ENCODE measurements around the gene PPM1H.

PPM1H gene

GRCh38 chr12:62802984-62803383 is 132.0 kb downstream of the PPM1H start:
- H2BK15ac ChIP-seq (ENCODE audit: low read depth, poor library complexity, severe bottlenecking), result no peak overlapping the region
- WGBS, result 80% methylated on average over 2 of the region's 4 CpGs

GRCh38 chr12:62802321-62802720 is 132.6 kb downstream of the PPM1H start:
- Histone ChIP-seq H2AK5ac (ENCODE audit: low read length, severe bottlenecking) (no peak overlapping the region), H3K4me3 (ENCODE audit: insufficient read depth in 1 of 2, low read depth in 1 of 2, low read length in 2 of 2) (no peak overlapping the region), H2BK15ac (ENCODE audit: low read depth, poor library complexity, severe bottlenecking) (no peak overlapping the region), H3K27me3 (ENCODE audit: control insufficient read depth in 1 of 2, insufficient read depth in 1 of 2, low read length in 2 of 2) (no peaks in the 10 kb centered on the region), H3K36me3 (ENCODE audit: control insufficient read depth in 1 of 2, insufficient read depth in 2 of 2, low read depth in 1 of 2, low read length in 2 of 2) (peaks cover 0 to 13% of the 10 kb centered on the region in 2 experiments), H3K9me3 (ENCODE audit: control insufficient read depth, low read length) (no peaks in the 10 kb centered on the region), H2BK120ac (ENCODE audit: low read depth, low read length) (no peak overlapping the region), H3K18ac (ENCODE audit: low read depth in 1 of 2, low read length in 2 of 2) (no peak overlapping the region), H3K23ac (ENCODE audit: low read length in 2 of 2) (no peak overlapping the region), H3K4me1 (ENCODE audit: control insufficient read depth, insufficient read depth, low read depth, low read length) (peaks cover 4% of the 10 kb centered on the region), H3K4me2 (ENCODE audit: low read length, poor library complexity, severe bottlenecking) (no peak overlapping the region), H3K9ac (ENCODE audit: low read length) (no peak overlapping the region), H3K14ac (ENCODE audit: low read length in 2 of 2) (no peak overlapping the region), H3K79me1 (replicated peaks; ENCODE audit: low read length, poor library complexity, severe bottlenecking) (peaks cover 4% of the 10 kb centered on the region), H3K27ac (ENCODE audit: low read length, poor library complexity, severe bottlenecking) (no peak overlapping the region), H2BK12ac (ENCODE audit: low read length in 2 of 2) (no peak overlapping the region), H2AFZ (ENCODE audit: low read depth, low read length) (no peak overlapping the region), H3K4ac (ENCODE audit: low read depth in 1 of 2, low read length in 2 of 2) (no peak overlapping the region), H2BK5ac (ENCODE audit: low read depth, low read length, poor library complexity, severe bottlenecking) (no peak overlapping the region), H4K8ac (ENCODE audit: low read length) (no peak overlapping the region), H4K91ac (ENCODE audit: low read length) (no peak overlapping the region)
- 94% methylated on average over 7 of the region's 7 CpGs for WGBS
- DNase-seq, result no peak

More at GRCh38 chr12:62802984-62803383, 132.0 kb downstream of the PPM1H start:
- no peak overlapping the region for H3K4me2 ChIP-seq (ENCODE audit: low read length, poor library complexity, severe bottlenecking)
- H2AK5ac ChIP-seq (ENCODE audit: low read length, severe bottlenecking), result no peak overlapping the region
- no peak overlapping the region for H3K4me3 ChIP-seq (ENCODE audit: insufficient read depth in 1 of 2, low read depth in 1 of 2, low read length in 2 of 2)
- H3K79me1 ChIP-seq (replicated peaks; ENCODE audit: low read length, poor library complexity, severe bottlenecking), result peaks cover 4% of the 10 kb centered on the region
- no peak overlapping the region for H3K27ac ChIP-seq (ENCODE audit: low read length, poor library complexity, severe bottlenecking)
- H3K23ac ChIP-seq (ENCODE audit: low read length in 2 of 2), result no peak overlapping the region
- H3K4ac ChIP-seq (ENCODE audit: low read depth in 1 of 2, low read length in 2 of 2), result no peak overlapping the region
- no peak overlapping the region for H2BK5ac ChIP-seq (ENCODE audit: low read depth, low read length, poor library complexity, severe bottlenecking)
- no peak overlapping the region for H4K91ac ChIP-seq (ENCODE audit: low read length)
- peaks cover 4% of the 10 kb centered on the region for H3K4me1 ChIP-seq (ENCODE audit: control insufficient read depth, insufficient read depth, low read depth, low read length)
- H2BK12ac ChIP-seq (ENCODE audit: low read length in 2 of 2), result no peak overlapping the region
- H2AFZ ChIP-seq (ENCODE audit: low read depth, low read length), result no peak overlapping the region
- DNase-seq, result no peak
- H3K36me3 ChIP-seq (ENCODE audit: control insufficient read depth in 1 of 2, insufficient read depth in 2 of 2, low read depth in 1 of 2, low read length in 2 of 2), result peaks cover 0 to 13% of the 10 kb centered on the region in 2 experiments
- no peak overlapping the region for H3K18ac ChIP-seq (ENCODE audit: low read depth in 1 of 2, low read length in 2 of 2)
- no peaks in the 10 kb centered on the region for H3K9me3 ChIP-seq (ENCODE audit: control insufficient read depth, low read length)
- no peak overlapping the region for H4K8ac ChIP-seq (ENCODE audit: low read length)
- H3K27me3 ChIP-seq (ENCODE audit: control insufficient read depth in 1 of 2, insufficient read depth in 1 of 2, low read length in 2 of 2), result no peaks in the 10 kb centered on the region
- no peak overlapping the region for H2BK120ac ChIP-seq (ENCODE audit: low read depth, low read length)
- no peak overlapping the region for H3K9ac ChIP-seq (ENCODE audit: low read length)
- no peak overlapping the region for H3K14ac ChIP-seq (ENCODE audit: low read length in 2 of 2)

- H3K9ac ChIP-seq (ENCODE audit: low read length), result no peak overlapping the region
- H4K8ac ChIP-seq (ENCODE audit: low read length), result no peak overlapping the region
- H2BK15ac ChIP-seq (ENCODE audit: low read depth, poor library complexity, severe bottlenecking), result no peak overlapping the region
- no peaks in the 10 kb centered on the region for H3K27me3 ChIP-seq (ENCODE audit: control insufficient read depth in 1 of 2, insufficient read depth in 1 of 2, low read length in 2 of 2)
- no peak overlapping the region for H2BK5ac ChIP-seq (ENCODE audit: low read depth, low read length, poor library complexity, severe bottlenecking)
- no peak overlapping the region for H3K14ac ChIP-seq (ENCODE audit: low read length in 2 of 2)
- H4K91ac ChIP-seq (ENCODE audit: low read length), result peak overlapping the region; percentile 59
- no peak overlapping the region for H3K4me3 ChIP-seq (ENCODE audit: insufficient read depth in 1 of 2, low read depth in 1 of 2, low read length in 2 of 2)
- H2BK120ac ChIP-seq (ENCODE audit: low read depth, low read length), result no peak overlapping the region
- no peak overlapping the region for H3K23ac ChIP-seq (ENCODE audit: low read length in 2 of 2)
- no peak overlapping the region for H2BK12ac ChIP-seq (ENCODE audit: low read length in 2 of 2)
- H3K79me1 ChIP-seq (replicated peaks; ENCODE audit: low read length, poor library complexity, severe bottlenecking), result peaks cover 4% of the 10 kb centered on the region
- 98% methylated on average over 28 of the region's 28 CpGs for WGBS
- peaks cover 0 to 13% of the 10 kb centered on the region in 2 experiments for H3K36me3 ChIP-seq (ENCODE audit: control insufficient read depth in 1 of 2, insufficient read depth in 2 of 2, low read depth in 1 of 2, low read length in 2 of 2)
- no peak overlapping the region for H2AFZ ChIP-seq (ENCODE audit: low read depth, low read length)
- H2AK5ac ChIP-seq (ENCODE audit: low read length, severe bottlenecking), result no peak overlapping the region
- no peak overlapping the region for H3K27ac ChIP-seq (ENCODE audit: low read length, poor library complexity, severe bottlenecking)
- no peaks in the 10 kb centered on the region for H3K9me3 ChIP-seq (ENCODE audit: control insufficient read depth, low read length)
- H3K18ac ChIP-seq (ENCODE audit: low read depth in 1 of 2, low read length in 2 of 2), result no peak overlapping the region
- no peak for DNase-seq
- H3K4me2 ChIP-seq (ENCODE audit: low read length, poor library complexity, severe bottlenecking), result no peak overlapping the region
- H3K4me1 ChIP-seq (ENCODE audit: control insufficient read depth, insufficient read depth, low read depth, low read length), result peaks cover 4% of the 10 kb centered on the region
- H3K4ac ChIP-seq (ENCODE audit: low read depth in 1 of 2, low read length in 2 of 2), result no peak overlapping the region
Observed at GRCh38 chr12:62801796-62802195, 133.2 kb downstream of the PPM1H start.

- Histone ChIP-seq H3K4me3 (ENCODE audit: insufficient read depth in 1 of 2, low read depth in 1 of 2, low read length in 2 of 2) (peak overlapping the region in 1 of 2 experiments; percentile 6), H2BK5ac (ENCODE audit: low read depth, low read length, poor library complexity, severe bottlenecking) (no peak overlapping the region), H3K4me2 (ENCODE audit: low read length, poor library complexity, severe bottlenecking) (no peak overlapping the region), H2AFZ (ENCODE audit: low read depth, low read length) (no peak overlapping the region), H3K9ac (ENCODE audit: low read length) (peak overlapping the region; percentile 33), H2BK15ac (ENCODE audit: low read depth, poor library complexity, severe bottlenecking) (no peak overlapping the region), H3K14ac (ENCODE audit: low read length in 2 of 2) (no peak overlapping the region), H3K9me3 (ENCODE audit: control insufficient read depth, low read length) (no peaks in the 10 kb centered on the region), H3K4me1 (ENCODE audit: control insufficient read depth, insufficient read depth, low read depth, low read length) (peaks cover 4% of the 10 kb centered on the region), H3K18ac (ENCODE audit: low read depth in 1 of 2, low read length in 2 of 2) (no peak overlapping the region), H3K27ac (ENCODE audit: low read length, poor library complexity, severe bottlenecking) (no peak overlapping the region), H4K8ac (ENCODE audit: low read length) (no peak overlapping the region), H2AK5ac (ENCODE audit: low read length, severe bottlenecking) (no peak overlapping the region), H3K23ac (ENCODE audit: low read length in 2 of 2) (no peak overlapping the region), H3K36me3 (ENCODE audit: control insufficient read depth in 1 of 2, insufficient read depth in 2 of 2, low read depth in 1 of 2, low read length in 2 of 2) (peaks cover 0 to 13% of the 10 kb centered on the region in 2 experiments), H3K4ac (ENCODE audit: low read depth in 1 of 2, low read length in 2 of 2) (no peak overlapping the region), H3K27me3 (ENCODE audit: control insufficient read depth in 1 of 2, insufficient read depth in 1 of 2, low read length in 2 of 2) (no peaks in the 10 kb centered on the region), H2BK12ac (ENCODE audit: low read length in 2 of 2) (no peak overlapping the region), H3K79me1 (replicated peaks; ENCODE audit: low read length, poor library complexity, severe bottlenecking) (peaks cover 6% of the 10 kb centered on the region), H2BK120ac (ENCODE audit: low read depth, low read length) (no peak overlapping the region), H4K91ac (ENCODE audit: low read length) (no peak overlapping the region)
- 94% methylated on average over 13 of the region's 13 CpGs for whole genome bisulfite sequencing
- DNase-seq, result no peak
Observed at GRCh38 chr12:62800707-62801400, 134.1 kb downstream of the PPM1H start.

Measured in mesenchymal stem cell (in vitro differentiated cells and primary cell).